Epithelial cell of proximal tubule (primary cell): ENCODE measurements around the gene CDK11B. TPM values are rescaled to one million over a fixed set of nuclear protein-coding genes. Genes with fewer than 3 reads are reported as not detected.
"Not testable (repeated sequence)": the region's sequence is repeated elsewhere in the genome, so short reads cannot be mapped to it uniquely, and the experiment has no call there.

ENCODE experiments used
- DNase-seq: peaks from one replicate; pipeline ENCODE4 v3.0.0-alpha.2; 2011; ENCODE audit warnings: low read depth
- H3K4me3 ChIP-seq: 2 replicates; pipeline ENCODE4 v1.5.1; 2011; ENCODE audit warnings: low read depth, mild to moderate bottlenecking, low read length
- total RNA-seq: library from RNA; depleted of rRNA; stranded (reverse); fragments of >200 nt; gene quantifications from 2 replicates; pipeline ENCODE4 v1.2.3, GENCODE V29; 2015
- TF ChIP-seq, protein P1 (sequence below): conservative IDR thresholded peaks from 2 replicates; pipeline ENCODE4 v1.5.1; 2012; ENCODE audit warnings: low read depth, mild to moderate bottlenecking, low read length

Gene CDK11B
- total RNA-seq, 1 donor from 2014 or later, result 16.3 TPM

DNA sequence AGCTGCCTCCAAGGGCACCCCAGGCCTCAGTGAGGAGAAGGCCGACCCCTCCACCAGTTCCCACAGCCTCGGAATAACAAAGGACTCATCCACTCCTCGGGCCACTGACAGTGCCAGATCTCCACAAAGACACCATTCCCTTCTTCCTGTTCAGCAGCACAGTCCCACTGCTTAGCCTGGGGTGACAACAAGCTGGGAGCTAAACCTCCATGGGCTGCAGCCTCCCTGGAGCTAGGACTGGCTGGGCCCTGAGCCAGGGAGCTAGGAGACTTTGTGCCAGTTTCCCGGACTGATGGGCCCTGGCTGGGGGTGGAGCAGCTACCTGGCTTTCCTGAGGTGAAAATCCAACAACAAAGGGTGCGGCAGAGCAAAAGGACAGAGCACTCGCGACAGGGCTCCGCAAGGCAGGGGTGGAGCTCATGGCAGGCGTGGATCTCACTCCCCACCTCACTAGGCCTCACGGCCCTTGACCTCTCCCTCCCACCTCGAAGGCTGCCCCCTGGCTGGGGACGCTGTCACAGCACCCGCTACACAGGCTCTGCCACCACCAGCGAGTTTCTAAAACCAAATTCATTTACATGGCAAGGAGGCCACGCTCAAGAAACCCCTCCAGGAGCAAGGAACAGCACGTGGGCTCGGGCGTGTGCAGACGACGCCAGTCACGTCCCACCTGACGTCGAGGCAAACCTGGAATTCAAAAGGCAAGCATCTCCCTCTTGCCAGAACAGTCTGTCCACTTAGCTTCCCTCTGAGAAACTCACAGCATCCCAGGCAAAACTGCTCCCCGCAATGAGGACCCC is 20.0 kb upstream of the CDK11B start:
- TF ChIP-seq, protein P1, sequence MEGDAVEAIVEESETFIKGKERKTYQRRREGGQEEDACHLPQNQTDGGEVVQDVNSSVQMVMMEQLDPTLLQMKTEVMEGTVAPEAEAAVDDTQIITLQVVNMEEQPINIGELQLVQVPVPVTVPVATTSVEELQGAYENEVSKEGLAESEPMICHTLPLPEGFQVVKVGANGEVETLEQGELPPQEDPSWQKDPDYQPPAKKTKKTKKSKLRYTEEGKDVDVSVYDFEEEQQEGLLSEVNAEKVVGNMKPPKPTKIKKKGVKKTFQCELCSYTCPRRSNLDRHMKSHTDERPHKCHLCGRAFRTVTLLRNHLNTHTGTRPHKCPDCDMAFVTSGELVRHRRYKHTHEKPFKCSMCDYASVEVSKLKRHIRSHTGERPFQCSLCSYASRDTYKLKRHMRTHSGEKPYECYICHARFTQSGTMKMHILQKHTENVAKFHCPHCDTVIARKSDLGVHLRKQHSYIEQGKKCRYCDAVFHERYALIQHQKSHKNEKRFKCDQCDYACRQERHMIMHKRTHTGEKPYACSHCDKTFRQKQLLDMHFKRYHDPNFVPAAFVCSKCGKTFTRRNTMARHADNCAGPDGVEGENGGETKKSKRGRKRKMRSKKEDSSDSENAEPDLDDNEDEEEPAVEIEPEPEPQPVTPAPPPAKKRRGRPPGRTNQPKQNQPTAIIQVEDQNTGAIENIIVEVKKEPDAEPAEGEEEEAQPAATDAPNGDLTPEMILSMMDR, result peak; percentile 56
- H3K4me3 ChIP-seq, result no peak overlapping the region
- no peak for DNase-seq

DNA sequence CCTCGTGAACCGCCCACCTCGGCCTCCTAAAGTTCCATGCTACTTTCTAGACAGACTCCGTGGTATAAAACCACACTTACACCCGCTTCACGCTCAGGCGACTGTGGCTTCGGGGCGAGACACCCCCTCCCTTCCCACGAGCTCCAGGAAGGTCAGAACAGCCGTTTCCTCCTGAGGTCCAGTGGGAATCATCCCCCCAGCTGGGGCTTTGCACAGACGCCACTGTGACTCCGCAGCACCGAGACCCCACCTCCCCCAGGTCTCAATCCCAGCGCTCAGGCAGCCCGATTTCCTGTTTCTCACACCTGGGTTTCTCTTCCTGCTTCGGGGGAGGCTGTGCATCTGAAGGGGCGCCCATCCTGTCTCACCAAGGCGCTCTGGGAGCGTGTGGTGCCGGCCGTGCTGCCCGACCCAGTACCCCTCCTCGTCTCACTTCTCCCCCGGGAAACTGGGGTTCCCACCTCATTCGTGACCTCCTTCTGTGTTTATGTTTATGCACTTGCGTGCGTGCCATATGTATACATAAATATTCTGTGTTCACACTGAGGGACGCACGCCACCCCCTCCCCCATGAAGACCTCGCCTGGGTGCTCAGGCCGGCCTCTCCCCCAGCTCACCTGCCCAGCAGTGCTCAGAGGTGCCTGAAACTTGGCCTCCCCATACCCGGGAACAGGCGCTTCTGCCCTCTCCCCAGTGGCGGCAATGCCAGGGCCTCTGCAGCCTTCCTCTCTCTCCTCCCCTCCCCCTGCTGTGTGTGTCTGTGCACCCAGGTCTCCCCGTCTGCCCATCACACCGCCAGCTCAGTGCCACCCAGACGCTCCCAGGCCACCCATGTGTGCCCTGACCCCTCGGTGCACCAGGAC is 19.1 kb upstream of the CDK11B start:
- DNase-seq, result no peak
- TF ChIP-seq, protein P1, result no peak

DNA sequence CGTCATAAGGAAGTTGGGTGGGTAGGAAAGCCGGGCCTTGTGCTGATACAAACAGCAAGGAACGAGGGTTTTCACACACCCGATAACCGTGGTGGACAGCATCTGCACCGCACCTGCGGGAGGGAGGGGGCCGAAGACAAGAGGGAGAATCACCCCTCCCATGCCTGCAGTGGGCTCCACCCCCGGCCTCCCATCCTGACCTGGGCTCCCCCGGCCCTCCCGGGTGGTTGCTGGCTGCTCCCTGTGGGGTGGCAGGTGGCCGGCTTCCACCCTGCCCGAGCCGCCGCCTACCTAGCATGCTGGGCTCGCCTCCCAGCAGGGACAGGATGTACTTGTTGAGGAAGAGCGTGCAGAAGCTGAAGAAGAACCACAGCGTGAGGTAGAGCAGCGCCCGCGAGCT is 17.3 kb upstream of the CDK11B start:
- not testable (repeated sequence) for DNase-seq, H3K4me3 ChIP-seq

More for the DNA sequence above, 19.1 kb upstream of the CDK11B start:
- H3K4me3 ChIP-seq, result no peak overlapping the region

DNA sequence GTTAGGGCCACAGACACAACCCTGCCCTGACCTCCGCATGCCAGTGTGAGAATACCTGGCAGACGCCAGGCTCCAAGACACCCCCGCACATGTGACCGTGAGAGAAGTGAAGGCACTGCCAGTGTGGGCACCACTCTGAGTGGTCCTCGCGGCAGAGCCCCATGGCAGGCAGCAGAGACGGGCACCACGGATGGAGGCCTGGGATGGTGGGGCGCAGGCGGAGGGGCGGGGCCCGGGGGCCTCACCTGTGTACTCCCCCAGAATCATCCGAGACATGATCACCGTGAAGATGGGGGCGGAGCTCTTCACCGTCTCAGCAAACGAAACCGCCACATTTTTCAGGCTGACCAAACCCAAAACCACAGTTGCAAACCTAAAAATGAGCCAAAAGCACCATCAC is 16.4 kb upstream of the CDK11B start:
- not testable (repeated sequence) for DNase-seq, H3K4me3 ChIP-seq

DNA sequence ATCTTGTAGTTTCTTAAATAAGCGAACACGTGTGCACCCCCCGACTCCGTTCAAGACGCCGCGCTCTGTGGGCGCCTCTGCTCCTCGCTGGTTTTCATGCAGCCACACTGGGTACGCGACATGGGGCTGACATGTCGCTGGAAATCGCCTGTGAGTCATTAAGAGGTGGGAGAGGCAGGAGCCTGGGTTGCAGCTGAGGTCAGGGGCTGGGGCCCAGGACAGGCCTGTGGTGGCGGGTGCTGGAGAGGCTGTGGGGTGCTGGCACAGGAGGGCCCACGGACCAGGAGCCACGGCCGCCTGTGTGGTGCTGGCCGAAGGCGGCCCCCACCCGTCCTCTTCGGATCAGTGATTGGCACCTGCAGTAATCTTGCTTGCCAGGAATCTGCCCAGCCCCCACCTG is 16.0 kb upstream of the CDK11B start:
- not testable (repeated sequence) for H3K4me3 ChIP-seq, DNase-seq

DNA sequence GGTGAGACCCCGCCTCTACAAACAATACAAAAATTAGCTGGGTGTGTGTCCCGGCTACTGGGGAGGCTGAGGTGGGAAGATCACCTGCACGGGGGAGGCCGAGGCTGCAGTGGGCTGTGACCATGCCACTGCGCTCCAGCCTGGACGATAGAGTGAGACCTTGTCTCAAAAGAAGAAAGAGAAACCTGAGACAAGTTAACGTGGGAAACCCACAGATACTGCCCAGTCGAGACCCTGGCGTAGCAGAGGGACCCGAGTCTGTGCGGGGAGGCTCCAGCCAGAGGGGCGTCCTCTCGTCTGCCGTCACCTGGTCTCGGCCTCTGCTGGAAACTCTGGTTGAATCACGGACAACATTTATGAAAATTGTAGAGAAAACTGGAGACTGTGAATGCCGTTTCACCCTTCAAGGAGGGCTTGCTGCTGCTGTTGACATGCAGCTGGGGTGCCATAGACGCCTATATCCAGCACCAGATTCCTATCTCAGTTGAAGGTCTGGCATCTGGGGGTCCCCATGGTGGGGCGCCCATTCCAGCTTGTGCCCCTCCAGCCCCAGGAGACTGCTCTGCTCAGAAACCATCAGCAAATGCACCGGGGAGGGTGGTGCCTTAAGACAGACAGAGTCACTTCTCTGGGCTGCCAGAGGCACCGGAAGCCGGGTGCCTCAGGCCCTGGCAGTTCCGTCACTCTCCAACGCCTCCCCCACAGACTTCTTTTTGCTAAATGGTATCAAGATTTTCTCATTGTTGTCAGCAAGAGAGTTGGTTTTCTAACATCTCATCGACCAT is 13.6 kb upstream of the CDK11B start:
- TF ChIP-seq, protein P1, result no peak
- DNase-seq, result no peak
- H3K4me3 ChIP-seq, result no peak overlapping the region

DNA sequence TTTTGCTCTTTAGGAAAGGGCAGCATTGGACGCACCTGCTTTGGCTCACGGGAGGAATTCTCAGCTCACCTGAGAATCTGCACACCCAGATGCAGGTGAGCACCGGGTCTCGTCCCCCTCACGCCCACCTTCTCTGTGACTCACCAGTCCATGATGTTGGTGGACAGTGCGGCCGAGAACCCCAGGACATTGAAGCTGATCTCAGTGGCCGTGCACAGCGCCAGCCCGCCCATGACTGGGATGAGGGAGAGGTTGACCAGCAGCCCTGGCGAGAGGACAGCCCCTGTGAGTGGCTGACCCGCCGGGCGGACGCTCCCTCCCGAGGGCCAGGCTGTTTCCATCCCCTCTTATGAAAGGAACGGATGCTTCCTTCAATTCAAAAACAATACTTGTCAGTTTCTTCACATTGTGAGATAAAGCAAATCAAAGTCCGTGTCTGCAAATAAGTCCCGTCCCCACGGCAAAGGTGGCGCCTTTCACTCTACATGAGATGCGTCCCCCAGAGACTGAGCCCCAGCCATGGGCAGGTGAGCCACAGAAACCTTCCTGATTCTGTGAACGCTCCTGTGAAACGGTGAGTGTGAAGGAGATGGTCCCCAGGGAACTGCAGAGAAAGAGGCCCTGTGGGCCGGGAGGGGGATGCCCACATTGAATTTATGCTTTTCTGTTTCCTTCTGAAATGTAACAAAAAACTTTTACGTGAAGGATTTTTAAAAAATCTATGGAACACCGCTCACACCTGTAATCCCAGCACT is 12.7 kb upstream of the CDK11B start:
- no peak overlapping the region for H3K4me3 ChIP-seq
- TF ChIP-seq, protein P1, result no peak
- DNase-seq, result no peak

DNA sequence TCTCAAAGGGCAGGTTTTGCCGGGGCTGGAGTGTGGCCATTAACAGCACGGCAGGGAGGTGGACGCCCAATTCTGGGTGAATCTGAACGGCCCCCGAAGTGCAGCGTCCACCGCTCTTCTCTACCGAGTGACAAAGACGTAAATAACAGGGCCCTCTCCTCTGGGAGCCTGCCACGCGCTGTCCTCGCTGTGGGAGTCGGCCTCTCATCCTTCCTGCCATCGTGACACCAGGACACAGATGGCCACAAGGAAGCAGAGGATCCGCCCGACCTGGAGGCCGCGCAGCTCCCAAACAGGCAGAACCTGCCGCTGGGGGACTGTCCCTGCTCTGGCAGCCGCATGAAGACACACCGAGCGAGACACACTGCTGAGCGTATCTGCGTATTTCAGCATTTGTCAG is 12.1 kb upstream of the CDK11B start:
- TF ChIP-seq, protein P1, result no peak

More for the DNA sequence above, 12.1 kb upstream of the CDK11B start:
- no peak for DNase-seq
- H3K4me3 ChIP-seq, result no peak overlapping the region
